ENCODE results near the gene PODNL1.

The PODNL1 gene

GRCh38 chr19:13963603-13964105 lies 25.4 kb upstream of the PODNL1 start:
- Histone ChIP-seq H2AFZ (ENCODE audit: low read length, unreplicated experiment) (no peak overlapping the region), H3K36me3 (ENCODE audit: insufficient read depth, low read length) (no peaks in the 10 kb centered on the region), H3K27ac (ENCODE audit: low read depth, low read length) (no peak overlapping the region), H3K4me1 (ENCODE audit: control insufficient read depth, insufficient read depth, low read length, unreplicated experiment) (no peaks in the 10 kb centered on the region), H3K79me2 (ENCODE audit: control insufficient read depth, insufficient read depth, low read length, unreplicated experiment) (no peaks in the 10 kb centered on the region), H3K4me3 (ENCODE audit: low read depth, low read length) (no peak overlapping the region), H3K27me3 (ENCODE audit: insufficient read depth, low read length) (no peaks in the 10 kb centered on the region)

- no peaks in the 10 kb centered on the region for H3K79me2 ChIP-seq (ENCODE audit: control insufficient read depth, insufficient read depth, low read length, unreplicated experiment)
- no peak overlapping the region for H2AFZ ChIP-seq (ENCODE audit: low read length, unreplicated experiment)
- H3K4me3 ChIP-seq (ENCODE audit: low read depth, low read length) = no peak overlapping the region
- no peaks in the 10 kb centered on the region for H3K36me3 ChIP-seq (ENCODE audit: insufficient read depth, low read length)
- H3K27me3 ChIP-seq (ENCODE audit: insufficient read depth, low read length) = no peaks in the 10 kb centered on the region
- H3K4me1 ChIP-seq (ENCODE audit: control insufficient read depth, insufficient read depth, low read length, unreplicated experiment) = no peaks in the 10 kb centered on the region
- no peak overlapping the region for H3K27ac ChIP-seq (ENCODE audit: low read depth, low read length)
Observed at GRCh38 chr19:13962699-13963602, 24.7 kb upstream of the PODNL1 start.

GRCh38 chr19:13961826-13962698 lies 23.8 kb upstream of the PODNL1 start:
- no peaks in the 10 kb centered on the region for H3K36me3 ChIP-seq (ENCODE audit: insufficient read depth, low read length)
- no peaks in the 10 kb centered on the region for H3K27me3 ChIP-seq (ENCODE audit: insufficient read depth, low read length)
- no peak overlapping the region for H2AFZ ChIP-seq (ENCODE audit: low read length, unreplicated experiment)
- H3K4me3 ChIP-seq (ENCODE audit: low read depth, low read length) = no peak overlapping the region
- no peaks in the 10 kb centered on the region for H3K4me1 ChIP-seq (ENCODE audit: control insufficient read depth, insufficient read depth, low read length, unreplicated experiment)
- no peaks in the 10 kb centered on the region for H3K79me2 ChIP-seq (ENCODE audit: control insufficient read depth, insufficient read depth, low read length, unreplicated experiment)
- H3K27ac ChIP-seq (ENCODE audit: low read depth, low read length) = no peak overlapping the region

- Histone ChIP-seq H3K4me1 (ENCODE audit: control insufficient read depth, insufficient read depth, low read length, unreplicated experiment) (no peaks in the 10 kb centered on the region), H3K27ac (ENCODE audit: low read depth, low read length) (no peak overlapping the region), H2AFZ (ENCODE audit: low read length, unreplicated experiment) (no peak overlapping the region), H3K36me3 (ENCODE audit: insufficient read depth, low read length) (no peaks in the 10 kb centered on the region), H3K79me2 (ENCODE audit: control insufficient read depth, insufficient read depth, low read length, unreplicated experiment) (no peaks in the 10 kb centered on the region), H3K4me3 (ENCODE audit: low read depth, low read length) (no peak overlapping the region), H3K27me3 (ENCODE audit: insufficient read depth, low read length) (no peaks in the 10 kb centered on the region)
Observed at GRCh38 chr19:13960863-13961784, 22.9 kb upstream of the PODNL1 start.

- Histone ChIP-seq H3K36me3 (ENCODE audit: insufficient read depth, low read length) (no peaks in the 10 kb centered on the region), H3K4me1 (ENCODE audit: control insufficient read depth, insufficient read depth, low read length, unreplicated experiment) (no peaks in the 10 kb centered on the region), H3K79me2 (ENCODE audit: control insufficient read depth, insufficient read depth, low read length, unreplicated experiment) (no peaks in the 10 kb centered on the region), H3K27me3 (ENCODE audit: insufficient read depth, low read length) (no peaks in the 10 kb centered on the region), H2AFZ (ENCODE audit: low read length, unreplicated experiment) (no peak overlapping the region), H3K4me3 (ENCODE audit: low read depth, low read length) (no peak overlapping the region), H3K27ac (ENCODE audit: low read depth, low read length) (no peak overlapping the region)
Observed at GRCh38 chr19:13959962-13960862, 22.0 kb upstream of the PODNL1 start.

- Histone ChIP-seq H3K27me3 (ENCODE audit: insufficient read depth, low read length) (no peaks in the 10 kb centered on the region), H3K4me1 (ENCODE audit: control insufficient read depth, insufficient read depth, low read length, unreplicated experiment) (no peaks in the 10 kb centered on the region), H3K79me2 (ENCODE audit: control insufficient read depth, insufficient read depth, low read length, unreplicated experiment) (peaks cover 4% of the 10 kb centered on the region), H3K36me3 (ENCODE audit: insufficient read depth, low read length) (no peaks in the 10 kb centered on the region), H3K4me3 (ENCODE audit: low read depth, low read length) (no peak overlapping the region), H2AFZ (ENCODE audit: low read length, unreplicated experiment) (no peak overlapping the region), H3K27ac (ENCODE audit: low read depth, low read length) (no peak overlapping the region)
Observed at GRCh38 chr19:13959141-13959961, 21.1 kb upstream of the PODNL1 start.

- H3K4me3 ChIP-seq (ENCODE audit: low read depth, low read length) = no peak overlapping the region
- H3K27me3 ChIP-seq (ENCODE audit: insufficient read depth, low read length) = no peaks in the 10 kb centered on the region
- no peak overlapping the region for H2AFZ ChIP-seq (ENCODE audit: low read length, unreplicated experiment)
- H3K79me2 ChIP-seq (ENCODE audit: control insufficient read depth, insufficient read depth, low read length, unreplicated experiment) = peaks cover 16% of the 10 kb centered on the region
- no peaks in the 10 kb centered on the region for H3K36me3 ChIP-seq (ENCODE audit: insufficient read depth, low read length)
- H3K4me1 ChIP-seq (ENCODE audit: control insufficient read depth, insufficient read depth, low read length, unreplicated experiment) = no peaks in the 10 kb centered on the region
- H3K27ac ChIP-seq (ENCODE audit: low read depth, low read length) = no peak overlapping the region
Observed at GRCh38 chr19:13958043-13958442, 19.8 kb upstream of the PODNL1 start.

GRCh38 chr19:13957051-13957450 lies 18.8 kb upstream of the PODNL1 start:
- no peak overlapping the region for H3K27ac ChIP-seq (ENCODE audit: low read depth, low read length)

GRCh38 chr19:13956365-13956744 lies 18.1 kb upstream of the PODNL1 start:
- H3K4me1 ChIP-seq (ENCODE audit: control insufficient read depth, insufficient read depth, low read length, unreplicated experiment) = no peaks in the 10 kb centered on the region
- no peak overlapping the region for H3K4me3 ChIP-seq (ENCODE audit: low read depth, low read length)
- H3K79me2 ChIP-seq (ENCODE audit: control insufficient read depth, insufficient read depth, low read length, unreplicated experiment) = peaks cover 19% of the 10 kb centered on the region
- no peak overlapping the region for H2AFZ ChIP-seq (ENCODE audit: low read length, unreplicated experiment)
- no peak overlapping the region for H3K27ac ChIP-seq (ENCODE audit: low read depth, low read length)
- H3K36me3 ChIP-seq (ENCODE audit: insufficient read depth, low read length) = no peaks in the 10 kb centered on the region
- H3K27me3 ChIP-seq (ENCODE audit: insufficient read depth, low read length) = no peaks in the 10 kb centered on the region

More at GRCh38 chr19:13957051-13957450, 18.8 kb upstream of the PODNL1 start:
- Histone ChIP-seq H3K79me2 (ENCODE audit: control insufficient read depth, insufficient read depth, low read length, unreplicated experiment) (peaks cover 19% of the 10 kb centered on the region), H2AFZ (ENCODE audit: low read length, unreplicated experiment) (no peak overlapping the region), H3K4me1 (ENCODE audit: control insufficient read depth, insufficient read depth, low read length, unreplicated experiment) (no peaks in the 10 kb centered on the region), H3K36me3 (ENCODE audit: insufficient read depth, low read length) (no peaks in the 10 kb centered on the region), H3K4me3 (ENCODE audit: low read depth, low read length) (no peak overlapping the region), H3K27me3 (ENCODE audit: insufficient read depth, low read length) (no peaks in the 10 kb centered on the region)

All from ACC112 (cell line).